GM23338 (cell line): ENCODE measurements around the gene SLC36A4. TPM values are rescaled to one million over a fixed set of nuclear protein-coding genes. Genes with fewer than 3 reads are reported as not detected.

Source experiments
- ATAC-seq: fragments of 200-7000 bp; cut with Tn5 transposase; 3 replicates; pipeline ENCODE4 v1.9.1; 2020
- DNase-seq: peaks from one replicate; pipeline ENCODE4 v3.0.0-alpha.2; 2015; ENCODE audit warnings: low spot score
- H2AFZ ChIP-seq: fragments of 200-600 bp; sonication (generic); 2 replicates; pipeline ENCODE4 v1.8.0; 2016; ENCODE audit warnings: antibody characterized with exemption, mild to moderate bottlenecking, moderate library complexity
- H3F3A ChIP-seq: fragments of 200-600 bp; sonication (generic); replicated peaks from 2 replicates; pipeline ENCODE4 v1.8.0; 2017; ENCODE audit warnings: antibody characterized with exemption, mixed run types, low read depth
- H3K27ac ChIP-seq: fragments of 200-600 bp; sonication (generic); 2 replicates; pipeline ENCODE4 v1.6.1; 2016; ENCODE audit warnings: low read depth
- H3K27me3 ChIP-seq: fragments of 200-600 bp; sonication (generic); 2 replicates; pipeline ENCODE4 v1.8.0; 2016; ENCODE audit warnings: mild to moderate bottlenecking, mixed run types, moderate library complexity; ENCODE audit not compliant: insufficient read depth
- H3K36me3 ChIP-seq: fragments of 200-600 bp; sonication (generic); 2 replicates; pipeline ENCODE4 v1.8.0; 2016; ENCODE audit warnings: mild to moderate bottlenecking; ENCODE audit not compliant: insufficient read depth
- H3K4me1 ChIP-seq: fragments of 200-600 bp; sonication (generic); 2 replicates; pipeline ENCODE4 v1.8.0; 2016; ENCODE audit warnings: mild to moderate bottlenecking, moderate library complexity; ENCODE audit not compliant: insufficient read depth
- H3K4me2 ChIP-seq: fragments of 200-600 bp; sonication (generic); 2 replicates; pipeline ENCODE4 v1.7.1; 2017; ENCODE audit warnings: mixed run types
- H3K4me3 ChIP-seq: fragments of 200-600 bp; sonication (generic); 2 replicates; pipeline ENCODE4 v1.6.1; 2016; ENCODE audit warnings: mixed run types
- H3K79me2 ChIP-seq: fragments of 200-600 bp; sonication (generic); replicated peaks from 2 replicates; pipeline ENCODE4 v1.8.0; 2017; ENCODE audit warnings: mild to moderate bottlenecking; ENCODE audit not compliant: insufficient read depth
- H3K9me2 ChIP-seq: fragments of 200-600 bp; sonication (generic); 2 replicates; pipeline ENCODE4 v1.8.0; 2017; ENCODE audit not compliant: insufficient read depth
- H4K20me1 ChIP-seq: fragments of 200-600 bp; sonication (generic); replicated peaks from 2 replicates; pipeline ENCODE4 v1.8.0; 2017; ENCODE audit warnings: mild to moderate bottlenecking; ENCODE audit not compliant: insufficient read depth
- H3K27ac Mint-ChIP-seq: 2 replicates; pipeline ENCODE4 v1.8.0; 2020; ENCODE audit warnings: inconsistent platforms, mild to moderate bottlenecking, moderate library complexity, mixed read lengths
- H3K27me3 Mint-ChIP-seq: 3 replicates; pipeline ENCODE4 v1.8.0; 2022; ENCODE audit warnings: low read depth, mild to moderate bottlenecking, moderate library complexity, mixed read lengths, inconsistent platforms; ENCODE audit not compliant: insufficient read depth, poor library complexity
- H3K36me3 Mint-ChIP-seq: 3 replicates; pipeline ENCODE4 v1.8.0; 2021; ENCODE audit warnings: low read depth, mild to moderate bottlenecking, inconsistent platforms, moderate library complexity, mixed read lengths
- H3K4me1 Mint-ChIP-seq: 3 replicates; pipeline ENCODE4 v1.8.0; 2020; ENCODE audit warnings: mild to moderate bottlenecking, inconsistent platforms, mixed read lengths
- H3K4me3 Mint-ChIP-seq: 3 replicates; pipeline ENCODE4 v1.8.0; 2021; ENCODE audit warnings: moderate library complexity, mild to moderate bottlenecking, inconsistent platforms, mixed read lengths
- H3K9me3 Mint-ChIP-seq: 3 replicates; pipeline ENCODE4 v1.8.0; 2020; ENCODE audit warnings: moderate library complexity, mild to moderate bottlenecking, inconsistent platforms, mixed read lengths
- CTCF ChIP-seq, 2 experiments: fragments of 200-600 bp in 1 of 2; sonication (generic) in 1 of 2; conservative IDR thresholded peaks; 2 replicates each; pipeline versions ENCODE4 v1.5.1 to v1.6.1; 2016 to 2017; ENCODE audit warnings: antibody characterized with exemption in 2 of 2, low read depth in 2 of 2, mild to moderate bottlenecking in 2 of 2, moderate library complexity in 1 of 2
- ETS1 ChIP-seq: IDR thresholded peaks from 2 replicates; pipeline ENCODE4 v1.6.1; 2016; ENCODE audit warnings: antibody characterized with exemption
- EZH2 ChIP-seq: fragments of 200-600 bp; sonication (generic); IDR thresholded peaks from one replicate; pipeline ENCODE4 v1.8.0; 2017; ENCODE audit warnings: antibody characterized with exemption, mild to moderate bottlenecking, low read depth; ENCODE audit not compliant: unreplicated experiment
- JUNB ChIP-seq: IDR thresholded peaks from one replicate; pipeline ENCODE4 v1.6.1; 2016; ENCODE audit warnings: antibody characterized with exemption; ENCODE audit not compliant: unreplicated experiment
- STAT1 ChIP-seq: IDR thresholded peaks from one replicate; pipeline ENCODE4 v1.6.1; 2016; ENCODE audit warnings: antibody characterized with exemption; ENCODE audit not compliant: unreplicated experiment
- ZNF114 ChIP-seq: fragments of 250-450 bp; sonication (Bioruptor Pico); IDR thresholded peaks from 2 replicates; pipeline ENCODE4 v1.5.0; 2020; ENCODE audit warnings: mild to moderate bottlenecking, moderate library complexity
- polyA plus RNA-seq: library from polyadenylated mRNA; unstranded; fragments of >200 nt; fragmentation: Nextera tagmentation; extraction: Ambion mirVana; gene quantifications from 2 replicates; pipeline ENCODE4 v1.2.1, GENCODE V29; 2016
- total RNA-seq: library from RNA; depleted of rRNA; stranded (reverse); fragments of >200 nt; shearing (Covaris generic); gene quantifications from 2 replicates; pipeline ENCODE4 v1.2.3, GENCODE V29; 2014
- TF ChIP-seq, protein P1 (sequence below): IDR thresholded peaks from one replicate; pipeline ENCODE4 v1.6.1; 2018; ENCODE audit warnings: antibody characterized with exemption; ENCODE audit not compliant: unreplicated experiment

SLC36A4 gene
- total and polyA plus RNA-seq, 2 experiments from 2014 or later, result 24.9 to 34.6 TPM

DNA sequence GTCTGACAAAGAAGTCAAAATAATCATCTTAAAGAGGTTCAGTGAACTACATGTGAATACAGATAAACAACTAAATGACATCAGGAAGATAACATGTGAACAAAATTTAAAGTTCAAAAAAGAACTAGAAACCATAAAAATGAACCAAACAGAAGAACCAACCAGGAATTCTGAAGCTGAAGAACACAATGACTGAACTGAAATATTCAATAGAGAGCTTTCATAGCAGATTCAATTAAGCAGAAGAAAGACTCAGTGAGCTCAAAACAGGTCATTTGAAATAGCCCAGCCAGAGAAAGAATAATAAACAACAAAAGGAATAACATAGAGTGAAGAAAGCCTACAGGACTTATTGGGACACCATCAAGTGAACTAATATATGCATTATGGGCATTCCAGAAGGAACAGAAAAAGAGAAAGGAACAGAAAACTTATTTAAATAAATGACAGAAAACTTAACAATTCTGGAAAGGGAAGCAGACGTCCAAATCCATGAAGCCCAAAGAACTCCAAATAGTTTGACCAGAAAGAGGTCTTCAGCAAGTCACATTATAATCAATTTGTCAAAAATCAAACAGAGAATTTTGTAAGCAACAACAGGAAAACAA is 11.0 kb upstream of the SLC36A4 start (continued):
- TF ChIP-seq CTCF (conservative IDR thresholded peaks at IDR 0.05; ENCODE audit: low read depth in 2 of 2) (no peak), JUNB (no peak), ETS1 (no peak), EZH2 (no peak), ZNF114 (CRISPR knock-in tag) (no peak), STAT1 (no peak)

- Mint-ChIP-seq H3K36me3 (no peaks in the 10 kb centered on the region), H3K4me3 (no peak overlapping the region), H3K4me1 (peaks cover 3% of the 10 kb centered on the region; the same call in 2 of the 3 replicates), H3K9me3 (no peaks in the 10 kb centered on the region), H3K27ac (no peak overlapping the region), H3K27me3 (no peaks in the 10 kb centered on the region)
- Histone ChIP-seq H3K4me1 (peaks cover 6% of the 10 kb centered on the region; the same call in 1 of the 2 replicates), H3F3A (no peaks in the 10 kb centered on the region), H3K36me3 (no peaks in the 10 kb centered on the region), H3K27ac (no peak overlapping the region), H3K79me2 (peaks cover 22% of the 10 kb centered on the region), H3K4me2 (no peak overlapping the region), H3K27me3 (no peaks in the 10 kb centered on the region), H3K9me2 (no peaks in the 10 kb centered on the region), H3K4me3 (no peak overlapping the region), H2AFZ (no peak overlapping the region), H4K20me1 (no peaks in the 10 kb centered on the region; the same call in 1 of the 2 replicates)
- DNase-seq (no peak), ATAC-seq (no peak)
- no peak for TF ChIP-seq JUNB
Measured at GRCh38 chr11:93199616-93200015, 1.8 kb upstream of the SLC36A4 start.

DNA sequence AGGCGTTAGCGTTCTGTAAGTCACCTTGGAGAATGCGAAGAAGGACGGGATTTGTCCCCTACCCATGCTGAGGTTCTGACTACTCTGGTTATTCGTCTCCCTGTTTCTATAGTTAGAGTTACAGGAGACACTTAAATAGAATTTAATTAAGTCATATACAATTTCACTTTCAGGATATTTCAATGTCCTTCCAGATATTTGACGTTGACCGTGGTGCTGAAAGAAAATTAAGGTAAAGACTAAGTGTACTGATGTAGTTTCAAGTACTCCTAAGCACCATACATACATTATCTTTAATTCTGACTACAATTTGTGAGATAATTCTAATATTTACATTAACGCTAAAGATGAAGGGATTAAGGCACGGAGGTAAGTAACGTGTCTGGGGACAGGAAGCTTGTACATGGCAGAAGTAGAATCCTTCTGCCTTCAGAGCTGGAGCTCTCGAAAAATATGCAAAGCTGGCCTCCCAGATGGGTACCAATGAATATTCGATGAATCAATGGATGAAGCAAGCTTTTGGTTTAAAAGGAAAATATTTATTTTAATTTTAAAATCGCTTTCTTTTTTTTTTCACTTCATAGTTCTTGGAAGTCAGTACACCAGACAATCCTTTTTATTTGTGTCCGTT is 539 bp upstream of the SLC36A4 start:
- Histone ChIP-seq H3K79me2 (peaks cover 35% of the 10 kb centered on the region), H2AFZ (peak overlapping the region; percentile 95), H3K4me3 (peak overlapping the region; percentile 56), H3K27me3 (no peaks in the 10 kb centered on the region), H3F3A (no peaks in the 10 kb centered on the region), H3K4me1 (peaks cover 6% of the 10 kb centered on the region; the same call in 1 of the 2 replicates), H4K20me1 (no peaks in the 10 kb centered on the region; the same call in 1 of the 2 replicates), H3K9me2 (no peaks in the 10 kb centered on the region), H3K36me3 (no peaks in the 10 kb centered on the region), H3K4me2 (peak overlapping the region; percentile 79), H3K27ac (0 out of 2 replicates have a peak overlapping the region, but pooled peaks have one; percentile 18)
- DNase-seq, result no peak
- Mint-ChIP-seq H3K4me3 (peak overlapping the region; percentile 93), H3K4me1 (peaks cover 3% of the 10 kb centered on the region; the same call in 2 of the 3 replicates), H3K27ac (peak overlapping the region; percentile 74; the same call in 1 of the 2 replicates), H3K9me3 (no peaks in the 10 kb centered on the region), H3K27me3 (no peaks in the 10 kb centered on the region), H3K36me3 (no peaks in the 10 kb centered on the region)
- ATAC-seq, result no peak
- TF ChIP-seq STAT1 (no peak), JUNB (no peak)
- TF ChIP-seq, protein P1, sequence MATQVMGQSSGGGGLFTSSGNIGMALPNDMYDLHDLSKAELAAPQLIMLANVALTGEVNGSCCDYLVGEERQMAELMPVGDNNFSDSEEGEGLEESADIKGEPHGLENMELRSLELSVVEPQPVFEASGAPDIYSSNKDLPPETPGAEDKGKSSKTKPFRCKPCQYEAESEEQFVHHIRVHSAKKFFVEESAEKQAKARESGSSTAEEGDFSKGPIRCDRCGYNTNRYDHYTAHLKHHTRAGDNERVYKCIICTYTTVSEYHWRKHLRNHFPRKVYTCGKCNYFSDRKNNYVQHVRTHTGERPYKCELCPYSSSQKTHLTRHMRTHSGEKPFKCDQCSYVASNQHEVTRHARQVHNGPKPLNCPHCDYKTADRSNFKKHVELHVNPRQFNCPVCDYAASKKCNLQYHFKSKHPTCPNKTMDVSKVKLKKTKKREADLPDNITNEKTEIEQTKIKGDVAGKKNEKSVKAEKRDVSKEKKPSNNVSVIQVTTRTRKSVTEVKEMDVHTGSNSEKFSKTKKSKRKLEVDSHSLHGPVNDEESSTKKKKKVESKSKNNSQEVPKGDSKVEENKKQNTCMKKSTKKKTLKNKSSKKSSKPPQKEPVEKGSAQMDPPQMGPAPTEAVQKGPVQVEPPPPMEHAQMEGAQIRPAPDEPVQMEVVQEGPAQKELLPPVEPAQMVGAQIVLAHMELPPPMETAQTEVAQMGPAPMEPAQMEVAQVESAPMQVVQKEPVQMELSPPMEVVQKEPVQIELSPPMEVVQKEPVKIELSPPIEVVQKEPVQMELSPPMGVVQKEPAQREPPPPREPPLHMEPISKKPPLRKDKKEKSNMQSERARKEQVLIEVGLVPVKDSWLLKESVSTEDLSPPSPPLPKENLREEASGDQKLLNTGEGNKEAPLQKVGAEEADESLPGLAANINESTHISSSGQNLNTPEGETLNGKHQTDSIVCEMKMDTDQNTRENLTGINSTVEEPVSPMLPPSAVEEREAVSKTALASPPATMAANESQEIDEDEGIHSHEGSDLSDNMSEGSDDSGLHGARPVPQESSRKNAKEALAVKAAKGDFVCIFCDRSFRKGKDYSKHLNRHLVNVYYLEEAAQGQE, result peak; percentile 18
